GOT3 (cell line): Measurements from ENCODE around the gene POLR2M.

ENCODE experiments used
- DNase-seq: peaks from one replicate; lab custom pipeline; 2025; ENCODE audit warnings: mixed read lengths; lab: John Stamatoyannopoulos, UW

Gene POLR2M

DNA sequence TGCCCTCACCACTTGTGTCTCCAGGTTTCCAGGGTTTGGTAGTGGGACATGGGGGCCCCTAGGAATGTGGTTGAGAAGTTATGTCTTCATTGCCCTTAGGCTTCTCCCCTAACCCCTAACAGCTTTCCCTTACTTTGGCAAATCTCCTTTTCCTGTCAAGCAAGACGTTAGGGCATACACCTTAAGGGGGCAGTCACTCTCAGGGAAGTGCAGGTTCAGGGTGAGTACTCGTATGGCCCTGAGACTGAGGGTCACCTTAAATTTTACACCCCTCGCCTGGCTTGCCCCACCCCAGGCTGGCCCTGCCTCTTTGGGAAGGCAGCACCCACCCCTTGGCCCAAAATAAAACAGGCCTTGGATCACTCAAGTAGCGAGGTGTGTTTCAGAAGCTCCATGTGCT lies 33.5 kb downstream of the POLR2M start:
- no peak for DNase-seq

DNA sequence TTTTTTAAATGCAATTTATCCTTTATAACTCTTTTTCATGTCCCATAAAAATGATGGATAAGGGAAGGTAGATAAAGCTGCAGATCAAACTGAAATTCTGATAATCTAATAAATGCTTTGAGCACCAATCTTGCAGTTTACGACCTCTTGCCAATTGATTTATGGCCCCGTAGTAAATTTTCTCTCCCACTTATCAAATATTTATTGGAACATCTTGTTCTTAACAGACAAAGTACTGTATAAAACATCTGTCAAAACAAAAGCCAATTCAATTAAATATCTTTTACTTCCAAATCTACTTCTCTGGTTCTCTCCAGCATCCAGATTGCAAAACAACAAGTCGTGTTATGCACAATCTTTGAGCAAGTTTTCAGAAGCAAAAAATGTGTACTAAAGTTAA lies 34.6 kb downstream of the POLR2M start:
- DNase-seq, result no peak

DNA sequence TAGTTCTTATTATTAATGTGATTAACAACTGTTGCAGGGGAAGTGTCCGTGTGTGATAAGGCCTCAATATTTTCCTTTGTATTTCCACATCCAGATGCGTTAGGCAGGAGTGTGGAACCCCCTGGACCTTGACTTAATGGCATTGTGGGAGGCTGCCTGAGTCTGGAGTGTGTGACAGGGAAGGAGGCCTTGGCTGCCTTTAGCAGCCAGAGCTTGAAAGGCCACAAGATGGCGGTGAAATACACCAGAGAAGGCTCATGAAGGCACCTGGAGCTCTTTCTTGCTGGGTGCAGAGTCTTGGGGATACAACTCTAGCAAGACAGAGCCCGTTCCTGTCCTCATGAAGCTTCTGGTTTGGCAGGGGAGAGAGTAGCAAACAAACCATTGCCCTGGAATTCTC lies 36.9 kb downstream of the POLR2M start:
- DNase-seq, result no peak

DNA sequence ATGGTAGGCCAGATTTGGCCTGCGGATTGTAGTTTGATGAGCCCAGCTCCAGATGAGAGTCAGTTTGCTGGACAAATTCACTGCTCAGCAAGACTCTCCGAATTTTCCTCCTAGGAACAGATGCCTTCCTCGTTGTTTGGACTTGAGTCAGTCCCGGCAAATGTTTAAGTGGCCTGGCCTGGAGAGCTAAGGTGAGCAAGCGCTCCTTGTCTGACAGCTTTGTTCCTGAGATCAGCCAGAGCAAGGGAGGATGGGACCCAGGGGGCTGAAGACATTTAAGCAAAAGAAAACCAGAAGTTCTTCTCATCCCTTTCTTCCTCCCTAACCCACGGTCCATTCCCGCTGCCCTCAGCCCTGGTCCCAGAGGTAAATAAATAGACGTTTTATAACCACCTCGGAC lies 40.3 kb downstream of the POLR2M start:
- DNase-seq, result no peak

DNA sequence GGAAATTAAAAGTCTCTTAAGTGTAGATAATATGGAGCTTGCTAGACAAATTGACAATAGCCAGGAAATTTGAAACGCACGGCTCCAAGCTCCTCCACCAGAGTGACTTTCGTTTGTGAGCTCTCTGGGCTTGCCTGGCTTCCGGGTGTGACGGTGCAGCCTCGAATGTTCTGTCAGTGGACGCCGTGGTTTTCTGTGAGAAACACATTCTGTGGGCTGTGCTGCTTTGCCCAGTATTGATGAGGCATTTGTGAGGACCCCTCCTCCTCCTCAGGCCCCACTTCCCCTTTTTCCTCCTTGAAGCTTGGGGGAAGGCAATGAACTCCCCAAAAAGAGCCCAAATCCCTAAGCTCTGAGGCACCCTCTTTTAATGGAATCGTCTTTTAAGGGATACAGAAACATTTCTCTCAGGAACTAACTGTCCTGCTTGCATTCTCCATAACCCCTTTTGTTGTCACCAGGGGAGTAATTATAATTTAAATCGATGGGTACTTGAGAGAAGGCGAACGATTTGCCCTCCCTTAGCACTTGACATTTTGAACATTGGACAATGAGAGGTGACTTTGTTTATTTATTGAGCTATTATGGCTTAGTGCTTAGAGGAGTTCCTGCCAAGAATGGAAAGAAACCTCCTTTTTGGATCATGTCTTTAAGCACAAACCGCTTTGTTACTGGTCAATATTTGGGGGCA lies 40.8 kb downstream of the POLR2M start:
- DNase-seq, result no peak

DNA sequence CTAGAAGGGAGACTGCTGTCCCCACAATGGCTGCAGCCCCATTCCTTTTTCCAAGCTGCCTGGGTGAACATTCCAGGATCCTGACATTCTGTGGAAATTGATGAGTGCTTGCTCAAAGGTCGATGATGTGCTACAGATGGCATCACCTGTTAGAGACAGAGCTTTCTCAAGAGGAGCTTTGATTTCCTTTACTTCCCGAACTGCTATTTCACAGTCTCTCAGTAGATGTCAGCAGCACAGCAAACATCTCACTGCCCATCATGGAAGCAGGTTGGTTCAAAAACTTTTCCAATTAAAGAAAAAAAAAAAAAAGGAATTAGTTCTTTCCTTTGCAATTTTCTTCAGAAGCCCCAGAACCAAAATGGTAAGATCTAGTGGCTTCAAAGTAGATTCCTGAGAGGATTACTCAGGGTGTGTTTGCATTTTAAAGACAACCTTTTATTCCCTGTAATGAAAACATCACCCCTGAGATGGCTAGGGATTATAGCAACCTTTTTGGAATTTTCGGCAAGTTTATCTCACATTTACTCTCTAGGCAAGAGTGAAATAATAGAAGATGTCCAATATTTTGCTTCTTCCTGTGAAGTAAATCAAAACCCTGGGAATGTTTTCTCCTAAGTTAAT lies 44.8 kb downstream of the POLR2M start:
- no peak for DNase-seq

DNA sequence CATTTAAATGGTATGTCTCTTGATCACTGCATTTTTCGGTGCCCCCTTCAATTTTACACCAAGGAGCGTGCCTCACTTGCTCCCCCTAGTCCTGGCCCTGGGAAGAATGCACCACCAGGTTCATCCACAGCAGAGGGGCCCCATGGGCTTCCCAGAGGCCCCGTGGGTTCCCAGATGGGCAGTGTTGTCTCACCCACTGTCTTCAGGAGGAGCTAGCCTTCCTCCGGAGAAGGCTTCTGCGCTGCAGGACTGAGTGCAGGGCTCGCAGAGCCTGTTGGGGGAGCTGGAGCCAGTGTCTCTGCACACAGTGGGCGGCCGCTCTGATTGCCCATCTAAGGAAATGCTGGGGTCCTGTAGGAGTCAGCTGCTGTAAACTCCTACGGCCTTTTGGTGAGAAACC lies 45.9 kb downstream of the POLR2M start:
- DNase-seq, result no peak

DNA sequence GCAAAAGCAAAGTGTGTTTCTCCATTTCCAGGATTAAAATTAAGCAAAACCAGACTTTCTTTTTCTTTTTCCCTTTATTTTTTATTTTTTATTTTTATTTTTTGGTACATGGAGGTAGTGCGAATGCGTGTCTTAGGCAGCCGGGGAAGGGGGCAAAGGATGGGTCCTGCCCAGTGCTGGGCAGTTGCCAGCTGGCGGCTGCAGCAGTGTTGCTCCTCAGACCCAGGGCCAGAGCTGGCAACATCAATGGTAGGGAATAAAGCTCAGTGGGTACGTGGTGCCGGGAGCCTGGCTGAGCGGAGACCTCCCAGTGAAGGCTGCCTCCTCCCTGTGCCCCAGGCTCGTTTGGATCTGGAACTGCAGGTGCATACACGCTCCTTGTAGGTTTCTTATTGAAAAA lies 46.3 kb downstream of the POLR2M start:
- DNase-seq, result no peak

DNA sequence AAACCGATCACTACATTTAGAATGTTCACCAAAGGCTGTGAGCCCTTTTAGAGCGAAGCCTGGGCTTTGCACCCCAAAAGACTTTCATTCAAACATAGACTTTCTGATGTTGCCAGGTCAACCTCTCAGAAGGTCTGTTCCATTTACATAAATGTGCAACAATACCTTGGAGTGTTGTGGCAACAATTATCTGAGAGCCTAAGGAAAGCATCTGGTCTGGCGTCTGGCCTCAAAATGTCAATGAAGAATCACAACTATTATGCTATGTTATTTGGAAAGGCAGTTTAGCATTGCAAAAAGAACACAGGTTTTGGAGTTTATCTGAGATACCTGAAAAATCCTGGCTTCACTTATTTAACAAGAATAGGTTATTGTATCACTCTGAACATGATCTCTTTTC lies 50.0 kb downstream of the POLR2M start:
- DNase-seq, result no peak

DNA sequence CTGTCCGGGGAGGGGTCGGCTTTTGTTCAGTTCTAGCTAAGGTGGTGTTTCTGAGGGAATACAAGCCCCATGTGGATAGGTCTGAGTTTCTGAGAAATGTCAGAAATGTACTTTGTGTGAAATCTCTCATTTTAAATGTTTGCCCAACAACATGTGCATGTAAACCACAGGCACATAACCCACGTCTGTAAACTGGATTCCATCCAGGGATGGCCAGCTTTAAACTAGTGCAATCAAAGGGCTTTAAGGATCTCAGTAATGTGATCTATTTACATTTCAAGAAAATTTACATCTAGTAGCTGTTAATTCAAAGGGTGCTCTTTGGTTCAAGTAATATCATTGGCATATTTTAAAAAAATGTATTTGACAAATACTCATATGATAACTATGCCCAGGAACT lies 52.0 kb downstream of the POLR2M start:
- DNase-seq, result no peak

DNA sequence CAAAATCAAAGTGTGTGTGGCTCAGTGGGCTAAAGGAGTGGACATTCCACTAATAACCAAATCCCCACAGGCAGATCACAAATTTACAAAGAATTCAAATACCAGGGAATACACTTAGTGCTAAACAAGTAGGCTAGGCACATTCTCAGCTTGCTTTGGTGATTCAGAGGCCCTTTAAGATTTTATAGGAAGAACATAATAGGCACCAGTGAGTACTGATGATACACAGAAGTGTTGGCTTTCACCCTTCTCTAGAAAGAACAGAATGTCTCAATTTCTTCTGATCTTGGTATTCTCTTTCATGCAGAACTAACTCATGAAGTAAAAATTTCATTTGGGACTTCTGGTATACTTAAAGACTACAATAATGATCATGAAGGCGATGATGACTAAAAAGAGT lies 55.0 kb downstream of the POLR2M start:
- DNase-seq, result no peak

DNA sequence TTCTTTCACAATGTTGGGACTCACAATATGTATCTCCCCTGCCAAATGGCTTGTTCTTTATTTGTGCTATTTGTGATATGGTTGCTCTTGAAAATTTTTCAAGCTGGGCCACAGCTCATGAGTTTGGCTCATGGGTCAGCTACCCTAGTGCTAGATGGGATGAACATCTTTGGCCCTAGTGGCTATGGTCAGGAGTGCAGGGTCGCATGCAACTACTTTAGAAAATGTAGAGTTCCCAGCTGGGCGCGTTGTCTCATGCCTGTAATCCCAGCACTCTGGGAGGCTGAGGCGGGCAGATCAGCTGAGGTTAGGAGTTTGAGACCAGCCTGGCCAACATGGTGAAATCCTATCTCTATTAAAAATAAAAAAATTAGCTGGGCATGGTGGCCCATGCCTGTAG lies 55.8 kb downstream of the POLR2M start:
- no peak for DNase-seq

DNA sequence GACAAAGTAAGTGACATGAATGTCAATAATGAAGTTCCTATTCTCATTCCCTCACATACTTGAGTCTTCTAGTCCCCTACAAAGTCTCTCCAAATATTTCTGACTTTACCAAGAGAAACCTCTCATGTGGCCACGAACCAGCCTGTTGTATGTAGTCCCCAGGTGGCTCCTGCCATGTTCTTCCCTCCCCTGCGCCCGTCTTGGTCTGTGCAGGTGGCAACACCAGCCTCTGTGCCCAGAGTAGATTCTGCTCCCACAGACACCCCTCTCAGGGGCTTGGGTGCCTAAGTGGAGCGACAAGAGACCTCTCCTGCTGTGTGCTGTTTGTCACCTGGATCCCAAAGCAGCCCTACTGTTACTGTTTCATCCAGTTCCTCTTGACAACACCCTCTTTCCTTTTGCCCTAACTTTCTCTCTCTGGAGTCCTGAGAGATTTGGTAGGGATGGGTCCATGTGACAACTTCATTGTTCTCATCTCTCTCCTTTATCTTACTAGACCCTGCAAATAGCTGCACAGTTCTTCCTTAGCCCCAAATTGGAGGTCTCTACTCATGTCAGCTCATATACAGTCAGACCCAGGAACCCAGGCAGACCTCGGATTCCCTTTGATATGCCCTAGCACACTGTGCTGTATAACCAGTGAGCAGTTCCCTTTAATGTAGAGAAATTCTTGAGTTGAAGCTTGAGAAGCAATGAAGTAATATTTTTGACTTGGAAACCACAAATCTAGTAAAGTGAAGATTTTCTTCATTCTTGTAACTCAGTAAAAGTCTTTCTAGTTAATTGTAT lies 56.9 kb downstream of the POLR2M start:
- no peak for DNase-seq
